Esophagus (tissue), 2 donors: ENCODE data around the gene UNC13C. TPM values are rescaled to one million over a fixed set of nuclear protein-coding genes. Genes with fewer than 3 reads are reported as not detected.

ENCODE experiments used
- H3K27ac ChIP-seq, 2 donors: one replicate each; pipeline ENCODE4 v1.5.1; 2013; ENCODE audit warnings: low read depth in 2 of 2, mild to moderate bottlenecking in 2 of 2, inconsistent platforms in 1 of 2, low read length in 1 of 2, moderate library complexity in 1 of 2
- H3K27me3 ChIP-seq, 2 donors: one replicate each; pipeline ENCODE4 v1.6.1; 2013; ENCODE audit warnings: low read length in 2 of 2, control low read depth in 1 of 2, mild to moderate bottlenecking in 1 of 2; ENCODE audit not compliant: insufficient read depth in 2 of 2, control insufficient read depth in 1 of 2
- H3K36me3 ChIP-seq, 2 donors: one replicate each; pipeline ENCODE4 v1.6.1; 2013; ENCODE audit warnings: low read length in 1 of 2; ENCODE audit not compliant: control insufficient read depth in 2 of 2, insufficient read depth in 2 of 2
- H3K4me1 ChIP-seq, 2 donors: one replicate each; pipeline ENCODE4 v1.6.1; 2013; ENCODE audit warnings: low read length in 1 of 2; ENCODE audit not compliant: control insufficient read depth in 2 of 2, insufficient read depth in 2 of 2
- H3K4me3 ChIP-seq, 2 donors: one replicate each; pipeline ENCODE4 v1.5.1; 2013; ENCODE audit warnings: low read length in 2 of 2, mild to moderate bottlenecking in 2 of 2, low read depth in 1 of 2, moderate library complexity in 1 of 2
- H3K9me3 ChIP-seq, 2 donors: one replicate each; pipeline ENCODE4 v1.6.1; 2013; ENCODE audit warnings: mild to moderate bottlenecking in 2 of 2, low read depth in 1 of 2, low read length in 1 of 2, moderate library complexity in 1 of 2; ENCODE audit not compliant: control insufficient read depth in 2 of 2, insufficient read depth in 1 of 2
- WGBS, 2 donors: extraction: QIAGEN DNeasy Blood & Tissue Kit; methylation state at CpG; one replicate each; pipeline ENCODE4 v1.1.7; 2013; 5-methylcytosine and 5-hydroxymethylcytosine counted together
- polyA plus RNA-seq, 2 donors: library from polyadenylated mRNA; stranded (reverse); fragments of 200-250 nt; gene quantifications; one replicate each; pipeline ENCODE4 v1.2.3, GENCODE V29; 2013
- donor health status: healthy with polysubstance abuse.
- donor health status: Bipolar disorder and iron deficiency.

UNC13C gene
- polyA plus RNA-seq, 2 donors: under 0.01 TPM; not detected in 1

GRCh38 chr15:54660356-54660755, 682.1 kb downstream of the UNC13C start:
- Histone ChIP-seq H3K27me3 (no peaks in the 10 kb centered on the region), H3K4me3 (no peak overlapping the region), H3K4me1 (no peaks in the 10 kb centered on the region), H3K27ac (no peak overlapping the region), H3K9me3 (no peaks in the 10 kb centered on the region), H3K36me3 (no peaks in the 10 kb centered on the region)
- 63 to 71% methylated on average over 5 of the region's 5 CpGs for WGBS, 2 donors

DNA sequence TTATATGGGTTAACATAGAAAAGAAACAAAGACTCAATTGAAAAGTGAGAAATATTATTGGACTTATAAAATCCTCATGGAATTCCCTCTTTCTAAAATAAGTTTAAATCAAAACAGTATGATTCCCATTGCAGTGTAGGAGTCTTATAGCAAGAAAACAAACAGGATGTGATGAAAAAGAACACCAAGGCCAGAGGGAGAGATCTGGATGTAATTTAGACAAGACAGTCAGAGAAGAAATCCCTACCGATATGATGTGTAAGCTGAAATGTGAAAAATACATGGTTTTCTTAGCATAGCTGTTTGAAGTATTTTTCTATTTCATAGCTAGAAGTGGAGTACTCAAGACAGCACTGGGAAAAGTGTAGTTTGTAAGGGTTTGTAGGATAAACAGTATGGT, 697.0 kb downstream of the UNC13C start:
- Histone ChIP-seq H3K36me3 (no peaks in the 10 kb centered on the region), H3K9me3 (no peaks in the 10 kb centered on the region)
- WGBS, 2 donors: 76 to 88% methylated on average over 1 of the region's 1 CpG

DNA sequence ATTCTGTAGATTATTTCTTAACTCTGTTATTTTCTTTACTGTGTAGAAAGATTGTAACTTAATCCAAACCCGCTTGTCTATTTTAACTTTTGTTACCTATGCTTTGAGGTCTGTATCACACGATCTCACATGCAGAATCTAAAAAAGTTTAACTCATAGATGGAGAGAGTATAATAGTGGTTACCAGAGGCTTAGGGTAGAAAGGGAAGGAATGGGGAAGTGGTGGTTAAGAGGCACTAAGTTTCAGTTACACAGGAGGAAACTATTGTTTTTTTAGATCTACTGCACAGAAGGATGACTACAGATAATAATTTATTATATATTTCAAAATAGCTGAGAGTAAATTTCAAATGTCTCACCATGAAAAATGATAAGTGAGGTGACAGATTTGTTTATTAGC, 703.3 kb downstream of the UNC13C start:
- Histone ChIP-seq H3K27ac (no peak overlapping the region), H3K9me3 (no peaks in the 10 kb centered on the region), H3K36me3 (no peaks in the 10 kb centered on the region), H3K4me1 (no peaks in the 10 kb centered on the region), H3K27me3 (no peaks in the 10 kb centered on the region), H3K4me3 (no peak overlapping the region)
- WGBS, 2 donors: 56 to 62% methylated on average over 2 of the region's 2 CpGs

More for the DNA sequence above, 697.0 kb downstream of the UNC13C start:
- no peak overlapping the region for H3K27ac ChIP-seq
- no peak overlapping the region for H3K4me3 ChIP-seq
- no peaks in the 10 kb centered on the region for H3K27me3 ChIP-seq
- no peaks in the 10 kb centered on the region for H3K4me1 ChIP-seq

Other genes with a start within 250 kb of the UNC13C start
- under 1 TPM; 0.04 to 0.06 TPM for gene WDR72, start 218.8 kb upstream of the UNC13C start, polyA plus RNA-seq